ENCODE data around the gene TSPAN11.
"Not testable (repeated sequence)": the region's sequence is repeated elsewhere in the genome, so short reads cannot be mapped to it uniquely, and the experiment has no call there.

The TSPAN11 gene, protein sequence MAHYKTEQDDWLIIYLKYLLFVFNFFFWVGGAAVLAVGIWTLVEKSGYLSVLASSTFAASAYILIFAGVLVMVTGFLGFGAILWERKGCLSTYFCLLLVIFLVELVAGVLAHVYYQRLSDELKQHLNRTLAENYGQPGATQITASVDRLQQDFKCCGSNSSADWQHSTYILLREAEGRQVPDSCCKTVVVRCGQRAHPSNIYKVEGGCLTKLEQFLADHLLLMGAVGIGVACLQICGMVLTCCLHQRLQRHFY

GRCh38 chr12:30926243-30927221, at the start of gene TSPAN11:
Gene TSPAN11 (plus strand): TSS chr12:30926748. CDS start chr12:30953992, 27,244 bp downstream.
- peak; percentile 18 for DNase-seq
- Mint-ChIP-seq H3K4me3 (no peak within 1 kb of the TSS), H3K27ac (no peak within 1 kb of the TSS), H3K36me3 (ENCODE audit: low read depth) (no peaks in the 10 kb centered on the region), H3K27me3 (peaks cover 50% of the 10 kb centered on the region), H3K9me3 (no peaks in the 10 kb centered on the region), H3K4me1 (peaks cover 2% of the 10 kb centered on the region)
- peak; percentile 18 for ATAC-seq

GRCh38 chr12:30877105-30877875, 49.3 kb upstream of the TSPAN11 start:
- H3K4me1 Mint-ChIP-seq: no peaks in the 10 kb centered on the region
- H3K27me3 Mint-ChIP-seq: peaks cover 14% of the 10 kb centered on the region
- H3K4me3 Mint-ChIP-seq: no peak overlapping the region
- H3K36me3 Mint-ChIP-seq (ENCODE audit: low read depth): no peaks in the 10 kb centered on the region
- H3K9me3 Mint-ChIP-seq: no peaks in the 10 kb centered on the region
- no peak for ATAC-seq
- no peak overlapping the region for H3K27ac Mint-ChIP-seq
- no peak for DNase-seq

DNA sequence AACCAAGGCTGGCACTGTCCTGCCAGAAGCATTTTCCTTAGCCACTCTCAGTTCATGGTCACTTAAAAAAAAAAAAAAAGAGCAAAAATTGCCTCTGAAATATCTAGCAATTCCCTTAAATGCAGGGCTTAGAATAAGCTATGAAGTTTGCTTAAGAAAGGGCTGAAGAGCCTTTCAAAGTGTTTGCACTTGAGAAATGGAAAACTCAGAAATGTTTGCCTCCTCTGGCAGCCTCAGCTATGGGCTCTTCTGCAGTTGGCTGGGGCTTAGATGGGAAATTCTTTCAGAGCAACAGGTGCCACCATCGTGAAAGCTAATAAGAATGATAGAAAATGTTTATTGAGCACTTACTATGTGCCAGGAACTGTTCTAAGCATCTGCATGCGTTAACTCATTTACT, 48.5 kb upstream of the TSPAN11 start:
- Mint-ChIP-seq H3K36me3 (ENCODE audit: low read depth) (no peaks in the 10 kb centered on the region), H3K27ac (no peak overlapping the region), H3K4me1 (no peaks in the 10 kb centered on the region), H3K9me3 (no peaks in the 10 kb centered on the region), H3K4me3 (no peak overlapping the region), H3K27me3 (peaks cover 14% of the 10 kb centered on the region)
- no peak for ATAC-seq
- DNase-seq: no peak

- H3K9me3 Mint-ChIP-seq: no peaks in the 10 kb centered on the region
- peaks cover 14% of the 10 kb centered on the region for H3K27me3 Mint-ChIP-seq
- no peak for ATAC-seq
Observed at GRCh38 chr12:30880061-30880460, 46.5 kb upstream of the TSPAN11 start.

DNA sequence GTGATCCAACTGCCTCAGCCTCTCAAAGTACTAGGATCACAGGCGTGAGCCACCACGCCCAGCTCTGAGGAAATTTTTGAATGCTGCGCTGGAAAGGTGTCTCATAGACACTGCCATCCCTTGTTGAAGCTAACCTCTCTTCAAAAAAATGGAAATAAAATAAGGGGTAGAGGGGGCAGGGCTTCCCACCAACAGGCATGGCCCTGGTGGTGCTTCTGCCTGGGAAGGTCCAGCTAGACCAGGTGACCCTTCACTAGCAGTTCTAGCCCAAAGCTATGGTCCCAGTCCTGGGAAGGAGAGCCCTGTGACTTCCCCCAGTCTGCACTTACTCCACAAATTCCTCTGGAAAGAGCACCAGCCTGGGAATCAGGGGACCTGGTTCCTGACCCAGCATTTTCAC, 45.7 kb upstream of the TSPAN11 start:
- Mint-ChIP-seq H3K27ac (no peak overlapping the region), H3K4me1 (no peaks in the 10 kb centered on the region), H3K4me3 (no peak overlapping the region), H3K27me3 (peaks cover 14% of the 10 kb centered on the region), H3K9me3 (no peaks in the 10 kb centered on the region), H3K36me3 (ENCODE audit: low read depth) (no peaks in the 10 kb centered on the region)
- DNase-seq (no peak), ATAC-seq (no peak)

More at GRCh38 chr12:30880061-30880460, 46.5 kb upstream of the TSPAN11 start:
- Mint-ChIP-seq H3K4me1 (no peaks in the 10 kb centered on the region), H3K36me3 (ENCODE audit: low read depth) (no peaks in the 10 kb centered on the region), H3K27ac (no peak overlapping the region), H3K4me3 (no peak overlapping the region)
- no peak for DNase-seq

GRCh38 chr12:30882706-30883105, 43.8 kb upstream of the TSPAN11 start:
- no peaks in the 10 kb centered on the region for H3K4me1 Mint-ChIP-seq
- no peak for DNase-seq
- peaks cover 5% of the 10 kb centered on the region for H3K27me3 Mint-ChIP-seq
- no peak overlapping the region for H3K4me3 Mint-ChIP-seq
- H3K9me3 Mint-ChIP-seq: peaks cover 14% of the 10 kb centered on the region
- no peak overlapping the region for H3K27ac Mint-ChIP-seq
- ATAC-seq: no peak
- peaks cover 3% of the 10 kb centered on the region for H3K36me3 Mint-ChIP-seq (ENCODE audit: low read depth)

GRCh38 chr12:30884799-30885198, 41.7 kb upstream of the TSPAN11 start:
- Mint-ChIP-seq H3K4me1 (no peaks in the 10 kb centered on the region), H3K4me3 (no peak overlapping the region), H3K36me3 (ENCODE audit: low read depth) (peaks cover 3% of the 10 kb centered on the region), H3K27ac (no peak overlapping the region), H3K9me3 (peaks cover 20% of the 10 kb centered on the region), H3K27me3 (peaks cover 5% of the 10 kb centered on the region)
- ATAC-seq: no peak
- DNase-seq: no peak

- Mint-ChIP-seq H3K27ac (no peak overlapping the region), H3K36me3 (ENCODE audit: low read depth) (peaks cover 3% of the 10 kb centered on the region), H3K4me1 (no peaks in the 10 kb centered on the region), H3K27me3 (peaks cover under 1% of the 10 kb centered on the region), H3K9me3 (peaks cover 21% of the 10 kb centered on the region), H3K4me3 (no peak overlapping the region)
- no peak for DNase-seq
- no peak for ATAC-seq
Observed at GRCh38 chr12:30885321-30885720, 41.2 kb upstream of the TSPAN11 start.

- H3K4me1 Mint-ChIP-seq: no peaks in the 10 kb centered on the region
- no peak for DNase-seq
- peaks cover 21% of the 10 kb centered on the region for H3K9me3 Mint-ChIP-seq
- H3K27me3 Mint-ChIP-seq: no peaks in the 10 kb centered on the region
- no peak for ATAC-seq
- H3K4me3 Mint-ChIP-seq: no peak overlapping the region
- H3K36me3 Mint-ChIP-seq (ENCODE audit: low read depth): peaks cover 3% of the 10 kb centered on the region
- no peak overlapping the region for H3K27ac Mint-ChIP-seq
Observed at GRCh38 chr12:30887226-30887625, 39.3 kb upstream of the TSPAN11 start.

DNA sequence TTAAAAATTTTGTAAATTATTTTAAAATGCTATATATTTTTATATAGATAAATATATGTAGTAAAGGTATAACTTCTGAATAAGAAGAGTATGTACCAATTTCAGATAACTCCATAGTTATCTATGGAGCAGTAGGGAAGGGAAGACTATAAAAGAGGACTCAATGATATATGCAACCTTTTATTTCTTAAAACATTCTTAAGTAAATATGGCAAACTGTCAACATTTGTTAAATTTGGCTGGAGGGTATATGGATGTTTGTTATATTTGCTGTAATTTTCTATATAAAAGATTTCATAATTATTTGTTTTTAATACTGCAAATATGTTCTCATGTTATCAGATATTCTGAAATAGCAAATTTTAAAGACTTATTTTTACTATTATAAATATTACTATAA, 38.3 kb upstream of the TSPAN11 start:
- no peaks in the 10 kb centered on the region for H3K4me1 Mint-ChIP-seq
- peaks cover 4% of the 10 kb centered on the region for H3K27me3 Mint-ChIP-seq
- peaks cover 3% of the 10 kb centered on the region for H3K36me3 Mint-ChIP-seq (ENCODE audit: low read depth)
- H3K27ac Mint-ChIP-seq: no peak overlapping the region
- H3K9me3 Mint-ChIP-seq: peaks cover 21% of the 10 kb centered on the region
- no peak for DNase-seq
- no peak overlapping the region for H3K4me3 Mint-ChIP-seq
- ATAC-seq: no peak

- H3K4me1 Mint-ChIP-seq; DNase-seq; H3K9me3 Mint-ChIP-seq; H3K4me3 Mint-ChIP-seq; H3K36me3 Mint-ChIP-seq (ENCODE audit: low read depth); ATAC-seq; H3K27ac Mint-ChIP-seq; H3K27me3 Mint-ChIP-seq: not testable (repeated sequence)
Observed at GRCh38 chr12:30894531-30894930, 32.0 kb upstream of the TSPAN11 start.

GRCh38 chr12:30896461-30896860, 30.1 kb upstream of the TSPAN11 start:
- Mint-ChIP-seq H3K4me3 (no peak overlapping the region), H3K36me3 (ENCODE audit: low read depth) (no peaks in the 10 kb centered on the region)
- ATAC-seq: no peak

GRCh38 chr12:30898846-30899245, 27.7 kb upstream of the TSPAN11 start:
- no peaks in the 10 kb centered on the region for H3K4me1 Mint-ChIP-seq
- no peaks in the 10 kb centered on the region for H3K36me3 Mint-ChIP-seq (ENCODE audit: low read depth)

More at GRCh38 chr12:30896461-30896860, 30.1 kb upstream of the TSPAN11 start:
- Mint-ChIP-seq H3K4me1 (no peaks in the 10 kb centered on the region), H3K27me3 (peaks cover 12% of the 10 kb centered on the region), H3K9me3 (no peaks in the 10 kb centered on the region), H3K27ac (no peak overlapping the region)
- no peak for DNase-seq

GRCh38 chr12:30900351-30900750, 26.2 kb upstream of the TSPAN11 start:
- no peak overlapping the region for H3K4me3 Mint-ChIP-seq
- no peaks in the 10 kb centered on the region for H3K4me1 Mint-ChIP-seq
- H3K27me3 Mint-ChIP-seq: peaks cover 4% of the 10 kb centered on the region
- H3K9me3 Mint-ChIP-seq: no peaks in the 10 kb centered on the region
- no peak overlapping the region for H3K27ac Mint-ChIP-seq
- ATAC-seq: no peak
- no peak for DNase-seq
- no peaks in the 10 kb centered on the region for H3K36me3 Mint-ChIP-seq (ENCODE audit: low read depth)

More at GRCh38 chr12:30898846-30899245, 27.7 kb upstream of the TSPAN11 start:
- no peak overlapping the region for H3K27ac Mint-ChIP-seq
- H3K9me3 Mint-ChIP-seq: no peaks in the 10 kb centered on the region
- ATAC-seq (no peak), DNase-seq (no peak)
- H3K27me3 Mint-ChIP-seq: peaks cover 8% of the 10 kb centered on the region
- no peak overlapping the region for H3K4me3 Mint-ChIP-seq

Data from activated naive CD8-positive, alpha-beta T cell treated with anti-CD3 and anti-CD28 coated beads, Interleukin-2, amount 50 U/mL, for 24 hours (primary cell).